Activated CD4-positive, alpha-beta T cell treated with anti-CD3 and anti-CD28 coated beads, Interleukin-2, amount 10 ng/mL, durations not matched to agents 24 days and 14 days (primary cell): ENCODE data around the gene SIM2. TPM values are rescaled to one million over a fixed set of nuclear protein-coding genes. Genes with fewer than 3 reads are reported as not detected.

ENCODE experiments used
- DNase-seq: peaks from one replicate; pipeline ENCODE4 v3.0.0; 2022
- H3K27ac Mint-ChIP-seq: one replicate; pipeline ENCODE4 v1.8.0; 2022; ENCODE audit warnings: mild to moderate bottlenecking, mixed read lengths
- H3K27me3 Mint-ChIP-seq: one replicate; pipeline ENCODE4 v1.8.0; 2022; ENCODE audit warnings: mixed read lengths
- H3K36me3 Mint-ChIP-seq: one replicate; pipeline ENCODE4 v1.8.0; 2022; ENCODE audit warnings: low read depth, mild to moderate bottlenecking, mixed read lengths
- H3K4me1 Mint-ChIP-seq: one replicate; pipeline ENCODE4 v1.8.0; 2021; ENCODE audit warnings: mixed read lengths
- H3K4me3 Mint-ChIP-seq: one replicate; pipeline ENCODE4 v1.8.0; 2022; ENCODE audit warnings: mild to moderate bottlenecking, moderate library complexity, mixed read lengths
- H3K9me3 Mint-ChIP-seq: one replicate; pipeline ENCODE4 v1.8.0; 2021; ENCODE audit warnings: mixed read lengths
- intact Hi-C: fragments of 100-400 bp; cut with micrococcal nuclease; formaldehyde crosslinking; loops from one replicate; pipeline ENCODE4 v1.15.1; 2023
- total RNA-seq: library from RNA; stranded (reverse); gene quantifications from 2 replicates; pipeline ENCODE4 v1.2.3, GENCODE V29; 2022

Gene SIM2
- total RNA-seq, 1 donor from 2014 or later, result 0.21 TPM

DNA sequence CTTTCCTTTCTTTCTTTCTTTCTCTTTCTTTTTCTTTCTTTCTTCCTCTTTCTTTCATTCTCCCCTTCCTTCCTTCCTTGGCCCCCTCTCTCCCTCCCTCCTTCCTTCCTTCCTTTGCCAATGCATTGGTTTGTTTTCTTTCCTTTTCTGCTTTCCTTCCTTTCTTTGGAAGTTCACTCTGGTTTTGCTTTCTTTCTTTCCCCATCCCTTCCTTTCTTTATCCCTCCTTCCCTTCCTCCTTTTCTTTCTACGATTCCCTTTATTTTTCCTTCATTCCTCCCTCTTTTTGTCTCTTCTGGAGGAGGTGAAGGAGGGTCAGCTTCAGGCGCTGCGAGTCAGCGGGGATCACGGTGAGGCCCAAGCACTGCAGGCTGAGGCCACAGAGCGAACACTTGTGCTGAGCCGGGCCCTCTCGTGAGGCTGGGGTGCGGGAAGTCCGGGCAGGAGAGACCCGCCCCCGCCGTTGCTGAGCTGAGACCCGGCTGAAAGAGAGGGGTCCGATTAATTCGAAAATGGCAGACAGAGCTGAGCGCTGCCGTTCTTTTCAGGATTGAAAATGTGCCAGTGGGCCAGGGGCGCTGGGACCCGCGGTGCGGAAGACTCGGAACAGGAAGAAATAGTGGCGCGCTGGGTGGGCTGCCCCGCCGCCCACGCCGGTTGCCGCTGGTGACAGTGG is 1.5 kb downstream of the SIM2 start:
- H3K4me1 Mint-ChIP-seq, result peaks cover 8% of the 10 kb centered on the region
- peaks cover 65% of the 10 kb centered on the region for H3K27me3 Mint-ChIP-seq
- intact Hi-C loops, result no loop called here
- peak overlapping the region; percentile 71 for H3K27ac Mint-ChIP-seq
- no peaks in the 10 kb centered on the region for H3K36me3 Mint-ChIP-seq
- peak overlapping the region; percentile 50 for H3K4me3 Mint-ChIP-seq
- no peak for DNase-seq
- peaks cover 3% of the 10 kb centered on the region for H3K9me3 Mint-ChIP-seq

- Mint-ChIP-seq H3K9me3 (peaks cover 3% of the 10 kb centered on the region), H3K4me1 (peaks cover 8% of the 10 kb centered on the region), H3K27me3 (peaks cover 67% of the 10 kb centered on the region), H3K4me3 (peak overlapping the region; percentile 50), H3K36me3 (no peaks in the 10 kb centered on the region), H3K27ac (peak overlapping the region; percentile 9)
- intact Hi-C loops, result no loop called here
- DNase-seq, result no peak
These were observed 2.2 kb downstream of the SIM2 start for GRCh38 chr21:36700971-36701755.

DNA sequence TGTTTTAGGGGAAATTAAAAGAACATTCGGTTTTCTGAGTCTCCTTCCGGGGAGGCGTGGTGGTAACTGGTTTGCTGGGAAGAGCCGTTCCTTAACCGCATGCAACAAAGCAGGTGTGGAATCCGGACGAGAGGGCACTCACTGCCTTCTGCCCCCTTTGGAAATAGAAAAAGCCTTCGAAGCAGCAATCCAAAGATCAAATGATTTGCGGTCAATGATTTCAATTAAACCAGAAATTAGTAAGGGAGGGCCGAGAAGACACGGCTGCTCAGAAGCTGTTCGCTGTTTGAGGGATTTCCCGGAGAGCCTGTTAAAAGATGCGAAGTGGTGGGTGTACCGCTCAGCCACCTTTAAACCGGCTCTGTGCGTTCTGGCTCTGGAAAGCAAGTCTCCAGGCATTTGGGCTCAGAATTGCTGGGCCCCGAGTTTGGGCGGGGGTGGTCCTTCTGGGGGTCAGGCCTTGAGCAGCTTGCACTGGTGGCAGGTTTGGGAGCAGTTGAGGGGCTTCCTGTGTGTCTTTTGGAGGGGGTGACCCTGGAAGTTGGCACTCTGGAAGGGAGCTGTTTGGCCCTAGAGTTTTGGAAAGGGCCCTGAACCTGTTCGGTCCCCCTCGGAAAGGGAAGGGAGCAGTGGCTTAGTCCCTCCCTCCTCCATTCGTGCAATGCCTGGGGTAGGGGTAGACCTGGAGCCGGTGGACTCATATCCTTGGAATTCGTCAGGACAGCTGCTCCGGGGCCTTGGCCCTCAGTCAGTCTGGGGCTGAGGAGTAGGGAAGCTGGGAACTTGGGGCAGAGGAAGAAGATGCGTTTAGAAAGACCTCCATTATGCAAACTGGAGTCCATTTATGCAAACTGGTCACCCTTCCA is 3.1 kb downstream of the SIM2 start:
- no peaks in the 10 kb centered on the region for H3K36me3 Mint-ChIP-seq
- H3K4me1 Mint-ChIP-seq, result peaks cover 10% of the 10 kb centered on the region
- H3K4me3 Mint-ChIP-seq, result peak overlapping the region; percentile 5
- intact Hi-C loops, result no loop called here
- no peak for DNase-seq
- peaks cover 67% of the 10 kb centered on the region for H3K27me3 Mint-ChIP-seq
- H3K27ac Mint-ChIP-seq, result peak overlapping the region; percentile 9
- peaks cover 3% of the 10 kb centered on the region for H3K9me3 Mint-ChIP-seq

DNA sequence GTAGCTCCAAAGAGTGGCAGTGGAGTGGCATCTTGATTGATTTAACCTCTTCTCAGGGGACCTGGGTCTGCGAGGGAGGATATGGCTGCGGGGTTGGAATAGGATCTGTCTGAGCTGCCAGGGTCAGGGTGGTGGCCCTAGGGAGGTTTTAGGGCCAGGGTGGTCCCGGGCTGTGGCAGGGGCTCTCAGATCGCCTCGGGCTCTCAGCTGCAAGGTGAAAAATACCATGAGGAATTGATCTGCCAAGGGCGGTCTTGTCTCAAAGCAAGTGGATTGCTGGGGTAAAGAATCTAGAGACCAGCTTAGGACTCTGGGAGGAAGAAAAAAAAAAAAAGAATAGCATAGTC is 3.7 kb downstream of the SIM2 start:
- Mint-ChIP-seq H3K4me1 (peaks cover 10% of the 10 kb centered on the region), H3K4me3 (no peak overlapping the region), H3K27me3 (peaks cover 68% of the 10 kb centered on the region), H3K9me3 (peaks cover 3% of the 10 kb centered on the region), H3K36me3 (no peaks in the 10 kb centered on the region), H3K27ac (no peak overlapping the region)
- intact Hi-C loops, result no loop called here
- DNase-seq, result no peak

- no peak overlapping the region for H3K27ac Mint-ChIP-seq
- no peak for DNase-seq
- intact Hi-C loops, result no loop called here
- peaks cover 67% of the 10 kb centered on the region for H3K27me3 Mint-ChIP-seq
- peaks cover 3% of the 10 kb centered on the region for H3K9me3 Mint-ChIP-seq
- peaks cover 10% of the 10 kb centered on the region for H3K4me1 Mint-ChIP-seq
- no peaks in the 10 kb centered on the region for H3K36me3 Mint-ChIP-seq
- H3K4me3 Mint-ChIP-seq, result no peak overlapping the region
These were observed 4.2 kb downstream of the SIM2 start for GRCh38 chr21:36703123-36703522.

- peaks cover 72% of the 10 kb centered on the region for H3K27me3 Mint-ChIP-seq
- H3K36me3 Mint-ChIP-seq, result no peaks in the 10 kb centered on the region
- no peak overlapping the region for H3K4me3 Mint-ChIP-seq
- DNase-seq, result no peak
- H3K27ac Mint-ChIP-seq, result no peak overlapping the region
- peaks cover 3% of the 10 kb centered on the region for H3K9me3 Mint-ChIP-seq
- intact Hi-C loops, result no loop called here
- peaks cover 10% of the 10 kb centered on the region for H3K4me1 Mint-ChIP-seq
These were observed 4.8 kb downstream of the SIM2 start for GRCh38 chr21:36703626-36704280.

DNA sequence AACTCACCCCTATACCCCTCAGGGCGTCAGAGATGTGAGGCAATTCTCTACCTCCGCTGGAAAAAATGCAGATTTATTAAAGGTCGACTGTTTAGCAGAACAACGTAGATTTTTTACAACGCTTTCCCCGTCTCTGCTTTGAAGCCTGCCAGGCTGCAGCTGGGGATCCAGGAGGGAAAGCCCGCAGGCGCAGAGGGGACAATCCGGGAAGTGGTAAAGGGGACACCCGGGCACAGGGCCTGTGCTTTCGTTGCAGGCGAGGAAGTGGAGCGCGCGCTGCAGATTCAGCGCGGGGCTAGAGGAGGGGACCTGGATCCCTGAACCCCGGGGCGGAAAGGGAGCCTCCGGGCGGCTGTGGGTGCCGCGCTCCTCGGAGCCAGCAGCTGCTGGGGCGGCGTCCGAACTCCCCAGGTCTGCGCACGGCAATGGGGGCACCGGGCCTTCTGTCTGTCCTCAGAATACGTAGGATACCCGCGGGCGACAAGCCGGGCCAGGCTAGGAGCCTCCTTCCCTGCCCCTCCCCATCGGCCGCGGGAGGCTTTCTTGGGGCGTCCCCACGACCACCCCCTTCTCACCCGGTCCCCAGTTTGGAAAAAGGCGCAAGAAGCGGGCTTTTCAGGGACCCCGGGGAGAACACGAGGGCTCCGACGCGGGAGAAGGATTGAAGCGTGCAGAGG is 5.5 kb downstream of the SIM2 start:
- H3K27me3 Mint-ChIP-seq, result peaks cover 73% of the 10 kb centered on the region
- H3K4me3 Mint-ChIP-seq, result no peak overlapping the region
- peaks cover 3% of the 10 kb centered on the region for H3K9me3 Mint-ChIP-seq
- no peak overlapping the region for H3K27ac Mint-ChIP-seq
- no peaks in the 10 kb centered on the region for H3K36me3 Mint-ChIP-seq
- no peak for DNase-seq
- H3K4me1 Mint-ChIP-seq, result peaks cover 10% of the 10 kb centered on the region
- intact Hi-C loops, result no loop called here

DNA sequence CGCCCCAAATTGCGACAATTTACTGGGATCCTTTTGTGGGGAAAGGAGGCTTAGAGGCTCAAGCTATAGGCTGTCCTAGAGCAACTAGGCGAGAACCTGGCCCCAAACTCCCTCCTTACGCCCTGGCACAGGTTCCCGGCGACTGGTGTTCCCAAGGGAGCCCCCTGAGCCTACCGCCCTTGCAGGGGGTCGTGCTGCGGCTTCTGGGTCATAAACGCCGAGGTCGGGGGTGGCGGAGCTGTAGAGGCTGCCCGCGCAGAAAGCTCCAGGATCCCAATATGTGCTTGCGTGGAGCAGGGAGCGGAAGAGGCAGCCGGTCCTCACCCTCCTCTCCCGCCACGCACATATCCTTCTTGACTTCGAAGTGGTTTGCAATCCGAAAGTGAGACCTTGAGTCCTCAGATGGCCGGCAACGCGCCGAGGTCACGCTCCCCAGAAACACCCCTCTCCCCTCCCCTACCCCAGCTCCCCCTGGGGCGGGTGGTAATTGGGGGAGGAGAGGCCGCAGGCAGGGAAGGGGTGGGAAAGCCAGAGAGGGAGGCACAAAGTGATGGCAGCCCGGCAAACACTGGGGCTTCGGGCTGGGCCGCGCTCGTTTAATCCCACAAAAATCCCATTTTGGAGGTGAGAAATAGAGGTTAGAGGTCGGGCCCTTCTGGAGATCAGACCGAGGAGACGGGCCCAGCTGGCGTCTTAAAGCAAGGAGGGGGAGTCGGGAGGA is 6.2 kb downstream of the SIM2 start:
- H3K4me1 Mint-ChIP-seq, result peaks cover 10% of the 10 kb centered on the region
- DNase-seq, result no peak
- H3K27me3 Mint-ChIP-seq, result peaks cover 77% of the 10 kb centered on the region
- no peaks in the 10 kb centered on the region for H3K36me3 Mint-ChIP-seq
- H3K9me3 Mint-ChIP-seq, result peaks cover 3% of the 10 kb centered on the region
- no peak overlapping the region for H3K4me3 Mint-ChIP-seq
- H3K27ac Mint-ChIP-seq, result no peak overlapping the region
- intact Hi-C loops, result loop anchor here (5.0 kb wide), 1 partner anchor 302 kb away; the partner anchor contains the start of gene RIPPLY3

DNA sequence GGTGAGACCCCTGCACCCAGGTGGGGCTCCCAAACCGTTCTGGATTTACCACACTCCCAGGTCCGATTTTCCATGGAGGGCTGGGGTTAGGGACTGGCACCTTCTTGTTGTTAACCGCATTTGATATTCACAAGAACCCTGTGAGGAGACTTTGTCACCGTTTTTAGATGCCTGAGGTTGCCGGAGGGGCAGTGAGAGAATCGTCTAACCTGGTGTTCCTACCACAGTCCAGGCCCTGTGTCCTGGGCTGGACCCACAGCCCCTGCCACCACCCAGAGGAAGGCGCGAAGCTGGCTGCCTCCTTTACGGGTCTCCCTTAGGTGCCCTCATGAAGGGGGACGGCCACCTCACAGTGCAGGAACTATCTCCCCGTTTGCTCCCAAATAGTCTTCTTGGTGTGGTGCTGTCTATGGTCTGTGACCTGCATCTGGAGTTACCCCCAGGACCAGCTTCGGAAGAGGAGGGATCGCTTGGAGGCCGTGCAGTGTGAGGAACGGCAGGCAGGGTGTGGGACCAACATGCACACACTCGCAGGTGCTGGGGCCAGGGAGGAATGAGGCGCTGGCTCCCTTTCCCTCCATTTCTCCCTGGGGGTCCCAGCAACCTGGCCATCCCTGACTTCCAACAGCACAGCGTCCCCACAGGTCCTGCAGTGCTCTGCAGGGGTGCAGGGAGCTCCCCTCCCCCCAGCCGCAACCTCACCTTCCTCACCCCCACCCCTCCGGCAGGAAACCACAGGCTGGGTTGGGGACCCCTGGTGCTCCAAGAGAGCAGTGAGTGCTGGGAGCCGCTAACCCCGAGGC is 7.0 kb downstream of the SIM2 start:
- no peak overlapping the region for H3K4me3 Mint-ChIP-seq
- intact Hi-C loops, result loop anchor here (5.0 kb wide), 1 partner anchor 301 kb away; the partner anchor contains the start of gene RIPPLY3
- H3K27me3 Mint-ChIP-seq, result peaks cover 78% of the 10 kb centered on the region
- H3K27ac Mint-ChIP-seq, result no peak overlapping the region
- peaks cover 5% of the 10 kb centered on the region for H3K4me1 Mint-ChIP-seq
- DNase-seq, result no peak
- H3K36me3 Mint-ChIP-seq, result no peaks in the 10 kb centered on the region
- no peaks in the 10 kb centered on the region for H3K9me3 Mint-ChIP-seq

DNA sequence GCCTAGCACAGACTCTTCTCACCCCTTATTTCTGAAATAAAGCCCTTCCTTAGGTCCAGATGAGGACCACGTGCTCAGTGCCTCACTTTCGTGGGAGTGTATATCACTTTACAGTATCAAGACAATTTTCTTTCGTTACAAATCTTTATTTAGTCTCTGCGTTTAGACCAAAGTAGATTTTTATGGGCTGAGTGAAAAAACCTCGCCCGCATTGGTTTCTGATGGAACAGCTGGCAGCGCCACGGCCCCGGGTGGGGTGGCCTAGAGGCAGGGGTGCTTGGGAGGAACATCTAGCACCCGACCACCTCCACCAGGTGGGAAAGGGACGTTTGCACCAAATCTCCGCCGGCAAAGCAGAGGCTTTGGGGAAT is 7.6 kb downstream of the SIM2 start:
- H3K4me3 Mint-ChIP-seq, result no peak overlapping the region
- no peak for DNase-seq
- peaks cover 5% of the 10 kb centered on the region for H3K4me1 Mint-ChIP-seq
- intact Hi-C loops, result loop anchor here (5.0 kb wide), 1 partner anchor 301 kb away; the partner anchor contains the start of gene RIPPLY3
- peaks cover 81% of the 10 kb centered on the region for H3K27me3 Mint-ChIP-seq
- H3K9me3 Mint-ChIP-seq, result no peaks in the 10 kb centered on the region
- H3K27ac Mint-ChIP-seq, result no peak overlapping the region
- no peaks in the 10 kb centered on the region for H3K36me3 Mint-ChIP-seq

DNA sequence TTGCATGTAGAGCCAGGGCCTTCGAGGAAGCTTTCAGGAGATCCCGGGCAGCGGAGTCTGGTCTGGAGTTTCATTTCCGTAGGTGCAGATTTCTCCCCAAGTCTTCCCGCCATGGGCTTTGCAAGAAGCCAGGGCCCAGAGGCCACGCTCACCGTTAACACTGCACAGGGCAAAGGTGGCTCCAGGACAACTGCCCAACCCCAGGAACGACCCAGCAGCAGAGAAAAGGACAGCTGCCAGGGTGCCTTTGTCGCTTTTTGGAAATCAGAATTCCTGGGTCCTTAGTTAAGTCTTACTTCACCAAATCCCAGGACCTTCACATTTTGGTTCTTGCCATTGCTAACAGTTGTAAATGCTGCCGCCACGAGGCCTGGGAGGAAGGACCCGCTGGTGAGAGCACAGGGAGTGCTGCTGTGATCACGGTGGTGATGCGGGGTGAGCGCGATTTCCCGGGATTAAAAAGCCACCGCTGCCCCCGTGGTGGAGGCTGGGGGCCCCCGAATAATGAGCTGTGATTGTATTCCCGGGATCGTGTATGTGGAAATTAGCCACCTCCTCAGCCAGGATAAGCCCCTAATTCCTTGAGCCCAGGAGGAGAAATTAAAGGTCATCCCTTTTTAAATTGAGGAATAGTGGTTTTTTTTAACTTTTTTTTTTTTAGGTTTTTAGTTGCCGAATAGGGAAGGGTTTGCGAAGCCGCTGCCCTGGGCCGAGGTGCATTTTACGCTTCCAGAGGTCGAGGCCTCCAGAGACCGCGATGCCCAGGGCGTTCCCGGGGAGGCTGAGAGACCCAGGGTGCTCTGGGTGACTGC is 8.2 kb downstream of the SIM2 start:
- intact Hi-C loops, result loop anchor here (5.0 kb wide), 1 partner anchor 300 kb away; the partner anchor contains the start of gene RIPPLY3
- H3K27ac Mint-ChIP-seq, result peak overlapping the region; percentile 29
- no peaks in the 10 kb centered on the region for H3K9me3 Mint-ChIP-seq
- no peaks in the 10 kb centered on the region for H3K36me3 Mint-ChIP-seq
- H3K4me1 Mint-ChIP-seq, result peaks cover 3% of the 10 kb centered on the region
- H3K27me3 Mint-ChIP-seq, result peaks cover 78% of the 10 kb centered on the region
- no peak overlapping the region for H3K4me3 Mint-ChIP-seq
- no peak for DNase-seq
